KMS-11 (cell line): ENCODE measurements around the gene CEPT1.

ENCODE experiments used
- H2AFZ ChIP-seq: fragments of 200-600 bp; sonication (generic); 2 replicates; pipeline ENCODE4 v1.6.1; 2016; ENCODE audit warnings: antibody characterized with exemption, mixed run types, low read depth
- H3K27ac ChIP-seq: fragments of 200-600 bp; sonication (generic); 2 replicates; pipeline ENCODE4 v1.6.1; 2016; ENCODE audit warnings: mild to moderate bottlenecking, mixed run types
- H3K27me3 ChIP-seq: fragments of 200-600 bp; sonication (generic); 2 replicates; pipeline ENCODE4 v1.6.1; 2017; ENCODE audit warnings: mild to moderate bottlenecking, low read depth, mixed run types, moderate library complexity; ENCODE audit not compliant: insufficient read depth
- H3K36me3 ChIP-seq: fragments of 200-600 bp; sonication (generic); 2 replicates; pipeline ENCODE4 v1.6.1; 2017; ENCODE audit warnings: mild to moderate bottlenecking, mixed run types; ENCODE audit not compliant: insufficient read depth
- H3K4me1 ChIP-seq: fragments of 200-600 bp; sonication (generic); 2 replicates; pipeline ENCODE4 v1.6.1; 2016; ENCODE audit warnings: mild to moderate bottlenecking, low read depth, mixed run types; ENCODE audit not compliant: poor library complexity, severe bottlenecking
- H3K4me2 ChIP-seq: fragments of 200-600 bp; sonication (generic); 2 replicates; pipeline ENCODE4 v1.7.0; 2016; ENCODE audit warnings: mild to moderate bottlenecking, mixed run types
- H3K4me3 ChIP-seq: fragments of 200-600 bp; sonication (generic); IDR thresholded peaks from 2 replicates; pipeline ENCODE4 v1.6.1; 2017; ENCODE audit warnings: low read depth, low read length, mixed read lengths; ENCODE audit not compliant: insufficient read depth
- H3K79me2 ChIP-seq: fragments of 200-600 bp; sonication (generic); 2 replicates; pipeline ENCODE4 v1.6.1; 2016; ENCODE audit warnings: low read depth, mixed run types; ENCODE audit not compliant: insufficient read depth
- H3K9ac ChIP-seq: fragments of 200-600 bp; sonication (generic); 2 replicates; pipeline ENCODE4 v1.6.1; 2016; ENCODE audit warnings: mild to moderate bottlenecking, mixed run types
- H4K20me1 ChIP-seq: fragments of 200-600 bp; sonication (generic); 2 replicates; pipeline ENCODE4 v1.6.1; 2016; ENCODE audit warnings: mild to moderate bottlenecking, mixed run types; ENCODE audit not compliant: insufficient read depth
- TF ChIP-seq, protein P1 (sequence below): fragments of 200-600 bp; sonication (generic); conservative IDR thresholded peaks from 2 replicates; pipeline ENCODE4 v1.6.1; 2017; ENCODE audit warnings: low read depth, mild to moderate bottlenecking, antibody characterized with exemption, low read length, moderate library complexity, mixed read lengths

The CEPT1 gene

DNA sequence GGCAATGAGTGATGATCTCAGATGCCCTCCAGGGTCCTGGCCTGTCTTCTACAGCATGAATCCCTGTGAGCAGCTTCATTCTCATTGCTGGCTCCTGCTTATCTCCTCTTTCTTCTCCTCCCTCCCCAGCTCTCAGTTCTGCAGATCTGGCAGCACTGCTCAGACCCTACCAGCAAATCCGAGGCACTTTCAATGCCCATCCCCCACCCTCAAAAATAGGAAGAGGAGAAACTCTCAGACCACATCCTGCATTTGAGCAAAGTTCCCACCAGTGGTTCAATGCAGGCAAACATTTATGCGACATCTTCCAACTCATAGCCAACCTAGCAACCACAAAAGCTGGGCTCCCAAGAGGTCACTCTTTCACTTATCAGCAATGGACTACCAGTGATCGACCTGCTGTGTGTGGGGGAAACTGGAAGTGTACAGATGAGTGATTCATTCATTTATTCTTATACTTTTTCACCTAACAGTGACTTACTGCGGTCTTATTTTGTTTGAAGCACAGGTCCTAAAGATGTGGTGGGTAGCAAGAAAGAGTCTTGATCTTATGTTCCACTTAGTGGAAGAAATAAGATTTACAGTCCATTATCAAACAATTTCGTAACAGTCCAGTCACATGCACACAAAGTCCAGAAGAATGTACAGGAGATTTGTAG lies 81.7 kb downstream of the CEPT1 start:
- Histone ChIP-seq H3K4me1 (peaks cover 44% of the 10 kb centered on the region), H2AFZ (peak overlapping the region; percentile 31; the same call in 1 of the 2 replicates), H3K36me3 (no peaks in the 10 kb centered on the region), H4K20me1 (no peaks in the 10 kb centered on the region), H3K4me3 (no peak overlapping the region), H3K4me2 (peak overlapping the region; percentile 48), H3K79me2 (no peaks in the 10 kb centered on the region), H3K27ac (no peak overlapping the region), H3K9ac (no peak overlapping the region), H3K27me3 (no peaks in the 10 kb centered on the region)
- TF ChIP-seq, protein P1, sequence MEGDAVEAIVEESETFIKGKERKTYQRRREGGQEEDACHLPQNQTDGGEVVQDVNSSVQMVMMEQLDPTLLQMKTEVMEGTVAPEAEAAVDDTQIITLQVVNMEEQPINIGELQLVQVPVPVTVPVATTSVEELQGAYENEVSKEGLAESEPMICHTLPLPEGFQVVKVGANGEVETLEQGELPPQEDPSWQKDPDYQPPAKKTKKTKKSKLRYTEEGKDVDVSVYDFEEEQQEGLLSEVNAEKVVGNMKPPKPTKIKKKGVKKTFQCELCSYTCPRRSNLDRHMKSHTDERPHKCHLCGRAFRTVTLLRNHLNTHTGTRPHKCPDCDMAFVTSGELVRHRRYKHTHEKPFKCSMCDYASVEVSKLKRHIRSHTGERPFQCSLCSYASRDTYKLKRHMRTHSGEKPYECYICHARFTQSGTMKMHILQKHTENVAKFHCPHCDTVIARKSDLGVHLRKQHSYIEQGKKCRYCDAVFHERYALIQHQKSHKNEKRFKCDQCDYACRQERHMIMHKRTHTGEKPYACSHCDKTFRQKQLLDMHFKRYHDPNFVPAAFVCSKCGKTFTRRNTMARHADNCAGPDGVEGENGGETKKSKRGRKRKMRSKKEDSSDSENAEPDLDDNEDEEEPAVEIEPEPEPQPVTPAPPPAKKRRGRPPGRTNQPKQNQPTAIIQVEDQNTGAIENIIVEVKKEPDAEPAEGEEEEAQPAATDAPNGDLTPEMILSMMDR = no peak

DNA sequence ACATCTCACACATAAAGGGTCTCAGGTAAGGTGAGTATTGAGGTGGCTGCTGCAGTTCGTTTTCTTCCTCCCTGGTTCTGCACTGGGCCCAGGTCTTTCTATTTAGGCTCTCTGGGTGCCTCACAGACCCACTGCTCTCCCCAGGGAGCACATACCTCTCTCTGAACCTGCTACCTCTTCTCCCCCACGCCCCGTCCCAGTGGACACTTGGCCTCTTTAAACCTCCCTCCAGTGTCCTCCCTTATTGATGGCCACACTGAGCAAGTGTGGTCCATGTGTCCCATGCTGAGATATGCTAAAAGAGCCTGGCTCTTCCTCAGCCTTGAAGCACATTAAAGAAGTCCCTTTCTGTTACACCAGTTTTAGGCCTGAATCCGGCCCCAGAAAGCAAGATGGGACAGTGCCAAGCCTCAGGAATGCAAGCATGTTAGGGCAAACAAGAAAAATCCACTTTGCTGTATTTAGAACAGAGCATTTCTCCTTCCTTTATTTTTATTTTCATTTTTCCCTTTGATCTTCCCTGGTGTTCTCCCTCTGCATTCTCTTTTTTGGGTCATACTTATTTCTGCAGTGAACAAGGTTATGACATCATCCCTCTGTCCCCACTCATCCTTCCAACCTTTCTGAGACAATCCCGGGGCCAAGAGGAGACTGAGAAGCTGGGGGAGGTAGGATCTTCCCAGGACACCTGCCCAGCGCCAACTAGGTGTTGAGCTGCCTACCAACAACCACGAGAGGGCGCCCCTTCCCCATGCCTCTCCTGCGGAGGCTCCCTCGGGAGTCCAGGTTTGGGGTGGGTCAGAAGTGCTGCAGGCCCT lies 82.5 kb downstream of the CEPT1 start:
- no peak overlapping the region for H2AFZ ChIP-seq
- H3K4me1 ChIP-seq = peaks cover 42% of the 10 kb centered on the region
- no peaks in the 10 kb centered on the region for H3K27me3 ChIP-seq
- H3K27ac ChIP-seq = no peak overlapping the region
- H3K4me2 ChIP-seq = peak overlapping the region; percentile 48
- no peaks in the 10 kb centered on the region for H3K79me2 ChIP-seq
- H3K9ac ChIP-seq = no peak overlapping the region
- no peaks in the 10 kb centered on the region for H3K36me3 ChIP-seq
- TF ChIP-seq, protein P1 = peak; percentile 86
- no peaks in the 10 kb centered on the region for H4K20me1 ChIP-seq
- no peak overlapping the region for H3K4me3 ChIP-seq

DNA sequence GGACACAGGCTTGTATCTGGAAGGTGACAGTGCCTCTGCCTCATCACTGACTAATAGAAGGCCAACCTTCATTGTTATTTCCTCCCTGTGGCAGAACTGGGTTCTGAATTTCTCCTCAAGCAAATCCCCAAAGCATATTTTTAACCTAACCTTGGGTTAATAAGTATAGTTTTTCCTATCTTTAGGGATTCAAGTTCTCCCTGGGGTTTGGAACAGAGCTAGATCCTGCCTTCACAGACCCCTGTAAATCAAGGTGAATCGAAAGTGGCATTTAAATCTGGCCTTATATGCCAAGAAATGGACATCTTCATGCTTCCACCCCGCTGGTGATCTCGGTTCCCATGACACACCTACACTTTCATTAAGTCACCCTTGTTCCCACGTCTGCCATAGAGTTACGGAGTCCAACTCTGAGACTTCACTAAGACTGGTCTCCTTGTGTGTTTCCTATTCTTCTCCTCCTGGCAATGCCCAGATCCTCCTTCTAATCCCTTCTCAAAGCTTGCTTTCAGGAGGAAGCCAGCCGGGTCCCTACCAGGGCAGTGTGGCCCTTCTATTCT lies 83.2 kb downstream of the CEPT1 start:
- Histone ChIP-seq H3K79me2 (no peaks in the 10 kb centered on the region), H3K4me2 (peak overlapping the region; percentile 9; the same call in 1 of the 2 replicates), H2AFZ (no peak overlapping the region)

DNA sequence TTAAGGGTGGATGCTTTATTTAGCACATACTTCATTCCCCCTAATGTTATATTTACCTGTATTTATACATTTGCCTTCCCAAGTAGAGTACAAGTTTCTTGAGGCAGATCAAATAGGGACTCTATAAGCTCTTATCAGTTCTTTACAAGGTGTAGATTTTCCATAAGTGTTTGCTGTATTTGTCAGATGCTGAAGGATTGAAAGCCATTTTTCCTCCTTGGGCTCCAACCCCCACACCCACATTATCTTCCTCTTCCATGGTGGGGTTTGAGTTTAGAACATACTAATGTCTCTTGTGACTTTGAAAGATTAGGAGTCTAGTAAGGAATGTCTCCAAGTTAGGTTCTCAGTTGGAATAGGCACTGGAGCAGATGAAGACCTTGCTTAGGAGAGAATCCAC lies 85.1 kb downstream of the CEPT1 start:
- Histone ChIP-seq H3K36me3 (no peaks in the 10 kb centered on the region), H2AFZ (no peak overlapping the region), H3K27me3 (no peaks in the 10 kb centered on the region), H3K9ac (no peak overlapping the region), H3K4me2 (no peak overlapping the region), H3K79me2 (no peaks in the 10 kb centered on the region), H3K4me1 (peaks cover 31% of the 10 kb centered on the region), H3K27ac (no peak overlapping the region), H3K4me3 (no peak overlapping the region), H4K20me1 (no peaks in the 10 kb centered on the region)
- TF ChIP-seq, protein P1 = no peak

More for the DNA sequence above, 83.2 kb downstream of the CEPT1 start:
- no peak overlapping the region for H3K27ac ChIP-seq
- no peak overlapping the region for H3K9ac ChIP-seq
- no peak overlapping the region for H3K4me3 ChIP-seq
- no peaks in the 10 kb centered on the region for H4K20me1 ChIP-seq
- peaks cover 42% of the 10 kb centered on the region for H3K4me1 ChIP-seq
- H3K36me3 ChIP-seq = no peaks in the 10 kb centered on the region
- TF ChIP-seq, protein P1 = no peak; the same call in none of the 2 replicates
- no peaks in the 10 kb centered on the region for H3K27me3 ChIP-seq
